Epidermal melanocyte (primary cell): Measurements from ENCODE around the gene FANCD2OS.
"Not testable (repeated sequence)": the region's sequence is repeated elsewhere in the genome, so short reads cannot be mapped to it uniquely, and the experiment has no call there.

Experiments
- DNase-seq: peaks from one replicate; pipeline ENCODE4 v3.0.0; 2011; ENCODE audit warnings: low spot score; ENCODE audit not compliant: insufficient read length

FANCD2OS gene

GRCh38 chr3:10093678-10094077 is 14.4 kb downstream of the FANCD2OS start:
- no peak for DNase-seq

- not testable (repeated sequence) for DNase-seq
Observed at GRCh38 chr3:10091387-10091786, 16.7 kb downstream of the FANCD2OS start.

- DNase-seq: not testable (repeated sequence)
Observed at GRCh38 chr3:10090774-10091173, 17.3 kb downstream of the FANCD2OS start.

- DNase-seq: no peak
Observed at GRCh38 chr3:10090179-10090578, 17.9 kb downstream of the FANCD2OS start.

- DNase-seq: no peak
Observed at GRCh38 chr3:10088256-10088655, 19.8 kb downstream of the FANCD2OS start.

- DNase-seq: no peak
Observed at GRCh38 chr3:10085738-10086137, 22.3 kb downstream of the FANCD2OS start.

- no peak for DNase-seq
Observed at GRCh38 chr3:10081871-10082270, 26.2 kb downstream of the FANCD2OS start.

- DNase-seq: no peak
Observed at GRCh38 chr3:10074666-10075065, 33.4 kb downstream of the FANCD2OS start.

- DNase-seq: not testable (repeated sequence)
Observed at GRCh38 chr3:10070077-10070476, 38.0 kb downstream of the FANCD2OS start.

GRCh38 chr3:10055097-10055496 is 53.0 kb downstream of the FANCD2OS start:
- no peak for DNase-seq
